ENCODE data around the gene FOSB.
A peak's percentile ranks its signal among the peaks of the same experiment; 100 is the strongest.

FOSB gene

DNA sequence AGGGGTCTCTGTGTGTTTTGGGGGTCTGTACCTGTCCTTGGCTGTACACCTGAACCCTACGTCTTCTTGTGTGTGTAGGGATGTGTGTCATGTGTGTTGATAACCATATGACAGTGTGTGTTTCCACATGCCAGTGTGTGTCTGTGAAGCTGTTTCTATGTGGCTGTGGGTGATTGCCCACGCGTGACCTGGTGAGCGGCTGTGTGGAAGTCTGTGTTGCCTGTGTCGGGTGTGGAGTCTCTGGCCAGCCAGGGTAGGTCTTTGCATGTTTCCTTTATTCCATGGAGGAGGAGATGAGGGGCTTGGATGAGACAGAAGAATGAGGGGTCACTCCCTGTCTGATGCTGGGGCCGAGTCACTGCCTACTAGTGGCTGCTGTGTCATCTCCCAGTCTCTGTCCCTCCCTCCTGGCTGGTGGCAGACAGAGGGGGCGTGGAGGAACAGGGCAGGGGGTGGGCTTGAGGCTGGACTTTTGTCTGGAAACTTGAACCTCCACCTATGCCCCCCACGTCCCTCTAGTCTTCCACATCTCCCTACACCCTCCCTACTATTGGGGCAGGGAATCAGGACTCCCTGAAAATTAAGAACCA, 2.8 kb upstream of the FOSB start:
- intact Hi-C loops (cut with micrococcal nuclease), result no loop called here
- H3K4me1 Mint-ChIP-seq (ENCODE audit: low read depth), result peaks cover 42% of the 10 kb centered on the region
- H3K9me3 Mint-ChIP-seq, result no peaks in the 10 kb centered on the region
- H3K4me3 Mint-ChIP-seq, result no peak overlapping the region
- peak overlapping the region; percentile 68 for H3K27ac Mint-ChIP-seq
- peaks cover 34% of the 10 kb centered on the region for H3K27me3 Mint-ChIP-seq
- peaks cover 7% of the 10 kb centered on the region for H3K36me3 Mint-ChIP-seq (ENCODE audit: low read depth)

GRCh38 chr19:45467115-45467455, 711 bp upstream of the FOSB start:
- Mint-ChIP-seq H3K4me1 (ENCODE audit: low read depth) (peaks cover 62% of the 10 kb centered on the region), H3K9me3 (no peaks in the 10 kb centered on the region)
- intact Hi-C loops (cut with micrococcal nuclease), result loop anchor here (1.0 to 2.0 kb wide), 2 partner anchors 11 to 16 kb away; no protein-coding TSS in a partner anchor

GRCh38 chr19:45468159-45468651, 409 bp downstream of the FOSB start:
- peak overlapping the region; percentile 97 for H3K27ac Mint-ChIP-seq
- H3K4me3 Mint-ChIP-seq, result peak overlapping the region; percentile 93
- intact Hi-C loops (cut with micrococcal nuclease), result loop anchor here (2.0 kb wide), 1 partner anchor 25 kb away; no protein-coding TSS in a partner anchor
- H3K36me3 Mint-ChIP-seq (ENCODE audit: low read depth), result peaks cover 7% of the 10 kb centered on the region
- peaks cover 72% of the 10 kb centered on the region for H3K4me1 Mint-ChIP-seq (ENCODE audit: low read depth)
- H3K27me3 Mint-ChIP-seq, result peaks cover 53% of the 10 kb centered on the region
- H3K9me3 Mint-ChIP-seq, result no peaks in the 10 kb centered on the region

More at GRCh38 chr19:45467115-45467455, 711 bp upstream of the FOSB start:
- Mint-ChIP-seq H3K36me3 (ENCODE audit: low read depth) (peaks cover 7% of the 10 kb centered on the region), H3K27ac (peak overlapping the region; percentile 97), H3K4me3 (peak overlapping the region; percentile 93), H3K27me3 (peaks cover 47% of the 10 kb centered on the region)

GRCh38 chr19:45468803-45469131, 971 bp downstream of the FOSB start:
- Mint-ChIP-seq H3K9me3 (no peaks in the 10 kb centered on the region), H3K27ac (peak overlapping the region; percentile 97), H3K27me3 (peaks cover 59% of the 10 kb centered on the region), H3K36me3 (ENCODE audit: low read depth) (peaks cover 7% of the 10 kb centered on the region), H3K4me3 (peak overlapping the region; percentile 93), H3K4me1 (ENCODE audit: low read depth) (peaks cover 75% of the 10 kb centered on the region)
- intact Hi-C loops (cut with micrococcal nuclease), result loop anchor here (2.0 kb wide), 1 partner anchor 26 kb away; no protein-coding TSS in a partner anchor

- Mint-ChIP-seq H3K4me1 (ENCODE audit: low read depth) (peaks cover 80% of the 10 kb centered on the region), H3K4me3 (peak overlapping the region; percentile 93), H3K9me3 (no peaks in the 10 kb centered on the region), H3K36me3 (ENCODE audit: low read depth) (peaks cover 7% of the 10 kb centered on the region), H3K27ac (peak overlapping the region; percentile 97), H3K27me3 (peaks cover 65% of the 10 kb centered on the region)
- intact Hi-C loops (cut with micrococcal nuclease), result loop anchor here (2.0 kb wide), 1 partner anchor 27 kb away; no protein-coding TSS in a partner anchor
Measured at GRCh38 chr19:45469132-45469944, 1.5 kb downstream of the FOSB start.

- H3K4me3 Mint-ChIP-seq, result peak overlapping the region; percentile 93
- intact Hi-C loops (cut with micrococcal nuclease), result loop anchor here (2.0 kb wide), 1 partner anchor 27 kb away; no protein-coding TSS in a partner anchor
- peaks cover 79% of the 10 kb centered on the region for H3K4me1 Mint-ChIP-seq (ENCODE audit: low read depth)
- H3K36me3 Mint-ChIP-seq (ENCODE audit: low read depth), result peaks cover 7% of the 10 kb centered on the region
- peak overlapping the region; percentile 97 for H3K27ac Mint-ChIP-seq
- no peaks in the 10 kb centered on the region for H3K9me3 Mint-ChIP-seq
- H3K27me3 Mint-ChIP-seq, result peaks cover 64% of the 10 kb centered on the region
Measured at GRCh38 chr19:45469945-45470761, 2.4 kb downstream of the FOSB start.

- H3K4me1 Mint-ChIP-seq (ENCODE audit: low read depth), result peaks cover 80% of the 10 kb centered on the region
- intact Hi-C loops (cut with micrococcal nuclease), result no loop called here
- H3K27me3 Mint-ChIP-seq, result peaks cover 64% of the 10 kb centered on the region
- H3K9me3 Mint-ChIP-seq, result no peaks in the 10 kb centered on the region
- H3K27ac Mint-ChIP-seq, result peak overlapping the region; percentile 8
- no peak overlapping the region for H3K4me3 Mint-ChIP-seq
- H3K36me3 Mint-ChIP-seq (ENCODE audit: low read depth), result peaks cover 7% of the 10 kb centered on the region
Measured at GRCh38 chr19:45470762-45471081, 2.9 kb downstream of the FOSB start.

DNA sequence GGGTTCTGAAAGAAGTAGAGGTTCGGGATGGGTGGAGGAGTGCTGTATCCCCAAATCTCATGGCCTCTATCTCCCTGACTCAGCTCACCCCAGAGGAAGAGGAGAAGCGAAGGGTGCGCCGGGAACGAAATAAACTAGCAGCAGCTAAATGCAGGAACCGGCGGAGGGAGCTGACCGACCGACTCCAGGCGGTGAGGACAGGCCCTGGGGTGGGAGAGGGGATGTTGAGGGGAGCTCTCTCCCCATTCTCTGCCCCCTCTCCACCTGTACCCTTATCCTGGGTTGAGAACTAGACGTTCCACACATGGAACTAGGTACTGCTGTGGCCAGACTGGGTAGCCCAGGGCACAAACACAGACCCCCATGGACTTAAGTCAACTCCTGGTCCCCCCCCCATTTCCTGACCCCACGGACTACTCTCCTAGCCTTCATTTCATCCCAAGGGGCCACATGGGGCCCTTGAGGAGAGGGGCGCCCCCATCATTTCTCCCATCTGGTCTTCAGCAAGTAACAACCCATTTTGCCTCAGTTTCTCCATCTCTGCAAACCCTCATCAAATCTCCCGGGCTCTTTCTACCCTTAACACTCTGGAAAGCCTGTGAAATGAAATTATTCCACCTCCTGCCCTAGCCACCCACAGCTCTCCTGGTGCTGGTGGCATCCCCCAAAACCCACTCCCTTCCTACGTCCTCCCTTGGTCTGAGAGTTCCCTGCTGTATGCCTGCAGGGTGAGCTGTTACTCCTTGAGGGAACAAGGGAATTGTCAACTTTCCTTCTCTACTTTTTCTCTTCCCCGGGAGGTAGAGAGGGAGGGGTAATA, 3.5 kb downstream of the FOSB start:
- H3K27me3 Mint-ChIP-seq, result peaks cover 63% of the 10 kb centered on the region
- intact Hi-C loops (cut with micrococcal nuclease), result no loop called here
- no peak overlapping the region for H3K27ac Mint-ChIP-seq
- H3K9me3 Mint-ChIP-seq, result no peaks in the 10 kb centered on the region
- peaks cover 83% of the 10 kb centered on the region for H3K4me1 Mint-ChIP-seq (ENCODE audit: low read depth)
- peaks cover 7% of the 10 kb centered on the region for H3K36me3 Mint-ChIP-seq (ENCODE audit: low read depth)
- H3K4me3 Mint-ChIP-seq, result no peak overlapping the region

GRCh38 chr19:45471931-45472562, 4.3 kb downstream of the FOSB start:
- no peaks in the 10 kb centered on the region for H3K9me3 Mint-ChIP-seq
- peak overlapping the region; percentile 27 for H3K4me3 Mint-ChIP-seq

DNA sequence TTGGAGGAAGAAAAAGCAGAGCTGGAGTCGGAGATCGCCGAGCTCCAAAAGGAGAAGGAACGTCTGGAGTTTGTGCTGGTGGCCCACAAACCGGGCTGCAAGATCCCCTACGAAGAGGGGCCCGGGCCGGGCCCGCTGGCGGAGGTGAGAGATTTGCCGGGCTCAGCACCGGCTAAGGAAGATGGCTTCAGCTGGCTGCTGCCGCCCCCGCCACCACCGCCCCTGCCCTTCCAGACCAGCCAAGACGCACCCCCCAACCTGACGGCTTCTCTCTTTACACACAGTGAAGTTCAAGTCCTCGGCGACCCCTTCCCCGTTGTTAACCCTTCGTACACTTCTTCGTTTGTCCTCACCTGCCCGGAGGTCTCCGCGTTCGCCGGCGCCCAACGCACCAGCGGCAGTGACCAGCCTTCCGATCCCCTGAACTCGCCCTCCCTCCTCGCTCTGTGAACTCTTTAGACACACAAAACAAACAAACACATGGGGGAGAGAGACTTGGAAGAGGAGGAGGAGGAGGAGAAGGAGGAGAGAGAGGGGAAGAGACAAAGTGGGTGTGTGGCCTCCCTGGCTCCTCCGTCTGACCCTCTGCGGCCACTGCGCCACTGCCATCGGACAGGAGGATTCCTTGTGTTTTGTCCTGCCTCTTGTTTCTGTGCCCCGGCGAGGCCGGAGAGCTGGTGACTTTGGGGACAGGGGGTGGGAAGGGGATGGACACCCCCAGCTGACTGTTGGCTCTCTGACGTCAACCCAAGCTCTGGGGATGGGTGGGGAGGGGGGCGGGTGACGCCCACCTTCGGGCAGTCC, 5.0 kb downstream of the FOSB start:
- Mint-ChIP-seq H3K27ac (peak overlapping the region; percentile 21), H3K9me3 (no peaks in the 10 kb centered on the region), H3K36me3 (ENCODE audit: low read depth) (peaks cover 7% of the 10 kb centered on the region), H3K27me3 (peaks cover 70% of the 10 kb centered on the region), H3K4me1 (ENCODE audit: low read depth) (peaks cover 83% of the 10 kb centered on the region), H3K4me3 (peak overlapping the region; percentile 56)
- intact Hi-C loops (cut with micrococcal nuclease), result no loop called here

More at GRCh38 chr19:45471931-45472562, 4.3 kb downstream of the FOSB start:
- H3K36me3 Mint-ChIP-seq (ENCODE audit: low read depth), result peaks cover 7% of the 10 kb centered on the region
- peaks cover 67% of the 10 kb centered on the region for H3K27me3 Mint-ChIP-seq
- H3K4me1 Mint-ChIP-seq (ENCODE audit: low read depth), result peaks cover 85% of the 10 kb centered on the region
- intact Hi-C loops (cut with micrococcal nuclease), result no loop called here
- no peak overlapping the region for H3K27ac Mint-ChIP-seq

GRCh38 chr19:45473367-45473681, 5.5 kb downstream of the FOSB start:
- peaks cover 70% of the 10 kb centered on the region for H3K27me3 Mint-ChIP-seq
- peaks cover 83% of the 10 kb centered on the region for H3K4me1 Mint-ChIP-seq (ENCODE audit: low read depth)
- no peak overlapping the region for H3K4me3 Mint-ChIP-seq
- H3K27ac Mint-ChIP-seq, result peak overlapping the region; percentile 20
- no peaks in the 10 kb centered on the region for H3K9me3 Mint-ChIP-seq
- H3K36me3 Mint-ChIP-seq (ENCODE audit: low read depth), result peaks cover 7% of the 10 kb centered on the region
- intact Hi-C loops (cut with micrococcal nuclease), result no loop called here
